Hepatocyte (in vitro differentiated cells): ENCODE measurements around the gene SULT1C3. TPM values are rescaled to one million over a fixed set of nuclear protein-coding genes. Genes with fewer than 3 reads are reported as not detected.

Source experiments
- DNase-seq: peaks from one replicate; pipeline ENCODE4 v3.0.0-alpha.2; 2016; ENCODE audit warnings: low spot score
- H2AFZ ChIP-seq: fragments of 200-600 bp; sonication (generic); 2 replicates; pipeline ENCODE4 v1.6.0; 2016; ENCODE audit warnings: antibody characterized with exemption, mild to moderate bottlenecking
- H3K27ac ChIP-seq: fragments of 200-600 bp; sonication (generic); 2 replicates; pipeline ENCODE4 v1.5.1; 2016; ENCODE audit warnings: mild to moderate bottlenecking
- H3K27me3 ChIP-seq: fragments of 200-600 bp; sonication (generic); 2 replicates; pipeline ENCODE4 v1.6.1; 2016
- H3K36me3 ChIP-seq: fragments of 200-600 bp; sonication (generic); replicated peaks from 2 replicates; pipeline ENCODE4 v1.5.1; 2016; ENCODE audit warnings: low read depth; ENCODE audit not compliant: insufficient read depth
- H3K4me1 ChIP-seq: fragments of 200-600 bp; sonication (generic); 2 replicates; pipeline ENCODE4 v1.5.1; 2016; ENCODE audit warnings: mild to moderate bottlenecking, moderate library complexity; ENCODE audit not compliant: insufficient read depth
- H3K4me2 ChIP-seq: fragments of 200-600 bp; sonication (generic); 2 replicates; pipeline ENCODE4 v1.6.0; 2016
- H3K4me3 ChIP-seq: fragments of 200-600 bp; sonication (generic); 2 replicates; pipeline ENCODE4 v1.5.1; 2016; ENCODE audit warnings: mild to moderate bottlenecking
- H3K79me2 ChIP-seq: fragments of 200-600 bp; sonication (generic); 2 replicates; pipeline ENCODE4 v1.6.0; 2017; ENCODE audit warnings: mild to moderate bottlenecking
- H3K9me2 ChIP-seq: fragments of 200-600 bp; sonication (generic); replicated peaks from 2 replicates; pipeline ENCODE4 v1.6.0; 2017; ENCODE audit warnings: mild to moderate bottlenecking; ENCODE audit not compliant: insufficient read depth
- H3K9me3 ChIP-seq: fragments of 200-600 bp; sonication (generic); 2 replicates; pipeline ENCODE4 v1.5.1; 2016; ENCODE audit warnings: low read depth, mild to moderate bottlenecking
- H4K20me1 ChIP-seq: fragments of 200-600 bp; sonication (generic); 2 replicates; pipeline ENCODE4 v1.6.0; 2016; ENCODE audit warnings: mild to moderate bottlenecking; ENCODE audit not compliant: insufficient read depth, poor library complexity, severe bottlenecking
- CTCF ChIP-seq: fragments of 200-600 bp; sonication (generic); IDR thresholded peaks from 2 replicates; pipeline ENCODE4 v1.5.1; 2016; ENCODE audit warnings: antibody characterized with exemption, mild to moderate bottlenecking; ENCODE audit not compliant: poor library complexity
- EZH2 ChIP-seq: fragments of 200-600 bp; sonication (generic); IDR thresholded peaks from 2 replicates; pipeline ENCODE4 v1.6.1; 2016; ENCODE audit warnings: antibody characterized with exemption, mild to moderate bottlenecking, borderline replicate concordance
- EZH2phosphoT487 ChIP-seq: fragments of 200-600 bp; sonication (generic); IDR thresholded peaks from one replicate; pipeline ENCODE4 v1.6.1; 2018; ENCODE audit warnings: antibody characterized with exemption, mild to moderate bottlenecking, low read depth, moderate library complexity; ENCODE audit not compliant: unreplicated experiment, severe bottlenecking
- WGBS: methylation state at CpG from one replicate; pipeline ENCODE4 v1.1.6; 2016; ENCODE audit warnings: low lambda C conversion rate; ENCODE audit errors: missing lambda C conversion rate; 5-methylcytosine and 5-hydroxymethylcytosine counted together
- polyA plus RNA-seq: library from polyadenylated mRNA; unstranded; fragments of >200 nt; fragmentation: Nextera tagmentation; extraction: Ambion mirVana; gene quantifications from 2 replicates; pipeline ENCODE4 v1.2.1, GENCODE V29; 2016
- total RNA-seq: library from RNA; depleted of rRNA; stranded (reverse); fragments of >200 nt; gene quantifications from 2 replicates; pipeline ENCODE4 v1.2.3, GENCODE V29; 2014

SULT1C3 gene
- total and polyA plus RNA-seq, 2 experiments from 2014 or later, result 1.00 TPM; not detected in 1

GRCh38 chr2:108240966-108241365 lies 1.2 kb downstream of the SULT1C3 start:
- peaks cover 3% of the 10 kb centered on the region for H3K79me2 ChIP-seq
- H4K20me1 ChIP-seq, result no peaks in the 10 kb centered on the region
- no peaks in the 10 kb centered on the region for H3K27me3 ChIP-seq
- no peak for DNase-seq
- WGBS, result 98% methylated on average over 5 of the region's 5 CpGs
- H3K4me1 ChIP-seq, result no peaks in the 10 kb centered on the region
- no peaks in the 10 kb centered on the region for H3K36me3 ChIP-seq
- H3K27ac ChIP-seq, result no peak overlapping the region
- no peak overlapping the region for H2AFZ ChIP-seq
- no peak overlapping the region for H3K4me3 ChIP-seq
- TF ChIP-seq CTCF, result no peak
- no peak for TF ChIP-seq EZH2
- TF ChIP-seq EZH2phosphoT487, result no peak
- no peaks in the 10 kb centered on the region for H3K9me3 ChIP-seq
- no peak overlapping the region for H3K4me2 ChIP-seq
- H3K9me2 ChIP-seq, result no peaks in the 10 kb centered on the region

- Histone ChIP-seq H4K20me1 (no peaks in the 10 kb centered on the region), H3K36me3 (no peaks in the 10 kb centered on the region), H2AFZ (no peak overlapping the region), H3K27ac (no peak overlapping the region), H3K9me3 (no peaks in the 10 kb centered on the region), H3K27me3 (no peaks in the 10 kb centered on the region), H3K79me2 (peaks cover 3% of the 10 kb centered on the region), H3K9me2 (no peaks in the 10 kb centered on the region), H3K4me3 (no peak overlapping the region), H3K4me2 (no peak overlapping the region), H3K4me1 (no peaks in the 10 kb centered on the region)
- no peak for TF ChIP-seq EZH2
- no peak for DNase-seq
- WGBS, result 96% methylated on average over 1 of the region's 1 CpG
Observed at GRCh38 chr2:108243566-108243965, 3.8 kb downstream of the SULT1C3 start.

GRCh38 chr2:108244667-108245414 lies 5.1 kb downstream of the SULT1C3 start:
- no peaks in the 10 kb centered on the region for H3K9me3 ChIP-seq
- no peak overlapping the region for H3K27ac ChIP-seq
- no peaks in the 10 kb centered on the region for H3K9me2 ChIP-seq
- H3K36me3 ChIP-seq, result no peaks in the 10 kb centered on the region
- TF ChIP-seq EZH2phosphoT487, result no peak
- TF ChIP-seq EZH2, result no peak
- TF ChIP-seq CTCF, result no peak
- H3K4me3 ChIP-seq, result no peak overlapping the region
- H3K4me1 ChIP-seq, result no peaks in the 10 kb centered on the region
- H3K27me3 ChIP-seq, result no peaks in the 10 kb centered on the region
- peaks cover 7% of the 10 kb centered on the region for H3K79me2 ChIP-seq
- H4K20me1 ChIP-seq, result no peaks in the 10 kb centered on the region
- no peak overlapping the region for H2AFZ ChIP-seq
- DNase-seq, result no peak
- H3K4me2 ChIP-seq, result no peak overlapping the region
- WGBS, result 78% methylated on average over 2 of the region's 2 CpGs

GRCh38 chr2:108253106-108253505 lies 13.3 kb downstream of the SULT1C3 start:
- H3K36me3 ChIP-seq, result no peaks in the 10 kb centered on the region
- no peaks in the 10 kb centered on the region for H3K9me2 ChIP-seq
- H4K20me1 ChIP-seq, result no peaks in the 10 kb centered on the region
- no peak overlapping the region for H3K4me3 ChIP-seq
- no peak for DNase-seq
- 69% methylated on average over 1 of the region's 1 CpG for WGBS
- no peak overlapping the region for H3K4me2 ChIP-seq
- no peak for TF ChIP-seq EZH2phosphoT487
- TF ChIP-seq CTCF, result no peak
- TF ChIP-seq EZH2, result no peak
- peaks cover 7% of the 10 kb centered on the region for H3K79me2 ChIP-seq
- no peaks in the 10 kb centered on the region for H3K4me1 ChIP-seq
- H3K27ac ChIP-seq, result no peak overlapping the region
- no peak overlapping the region for H2AFZ ChIP-seq
- H3K9me3 ChIP-seq, result no peaks in the 10 kb centered on the region
- no peaks in the 10 kb centered on the region for H3K27me3 ChIP-seq
